ENCODE results near the gene ZSWIM4.
A peak's percentile ranks its signal among the peaks of the same experiment; 100 is the strongest.
"Not testable (repeated sequence)": the region's sequence is repeated elsewhere in the genome, so short reads cannot be mapped to it uniquely, and the experiment has no call there.

Gene ZSWIM4

DNA sequence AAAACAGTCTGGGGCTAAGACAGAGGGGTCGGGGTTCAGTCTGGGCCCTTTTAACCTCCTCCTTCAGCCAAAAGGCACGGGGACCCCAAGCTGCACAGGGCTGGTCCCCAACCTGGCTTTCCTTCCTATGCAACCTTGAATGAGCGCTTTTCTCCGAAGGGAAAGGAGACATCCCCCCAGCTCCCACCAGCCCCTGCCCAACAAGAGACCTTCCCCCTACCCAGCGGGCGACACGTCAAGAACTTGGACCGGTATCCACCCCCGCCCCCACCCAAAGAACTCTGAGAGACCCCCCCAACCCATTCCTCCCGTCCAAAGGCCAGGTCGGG is 46.7 kb downstream of the ZSWIM4 start:
- Histone ChIP-seq H3K36me3 (ENCODE audit: insufficient read depth, low read length) (no peaks in the 10 kb centered on the region), H3K9me3 (ENCODE audit: control insufficient read depth, insufficient read depth, low read length) (no peaks in the 10 kb centered on the region), H3K9ac (ENCODE audit: low read depth, low read length) (peak overlapping the region; percentile 64; the same call in 1 of the 2 replicates), H3K4me1 (ENCODE audit: insufficient read depth, low read length) (peaks cover 27% of the 10 kb centered on the region)

DNA sequence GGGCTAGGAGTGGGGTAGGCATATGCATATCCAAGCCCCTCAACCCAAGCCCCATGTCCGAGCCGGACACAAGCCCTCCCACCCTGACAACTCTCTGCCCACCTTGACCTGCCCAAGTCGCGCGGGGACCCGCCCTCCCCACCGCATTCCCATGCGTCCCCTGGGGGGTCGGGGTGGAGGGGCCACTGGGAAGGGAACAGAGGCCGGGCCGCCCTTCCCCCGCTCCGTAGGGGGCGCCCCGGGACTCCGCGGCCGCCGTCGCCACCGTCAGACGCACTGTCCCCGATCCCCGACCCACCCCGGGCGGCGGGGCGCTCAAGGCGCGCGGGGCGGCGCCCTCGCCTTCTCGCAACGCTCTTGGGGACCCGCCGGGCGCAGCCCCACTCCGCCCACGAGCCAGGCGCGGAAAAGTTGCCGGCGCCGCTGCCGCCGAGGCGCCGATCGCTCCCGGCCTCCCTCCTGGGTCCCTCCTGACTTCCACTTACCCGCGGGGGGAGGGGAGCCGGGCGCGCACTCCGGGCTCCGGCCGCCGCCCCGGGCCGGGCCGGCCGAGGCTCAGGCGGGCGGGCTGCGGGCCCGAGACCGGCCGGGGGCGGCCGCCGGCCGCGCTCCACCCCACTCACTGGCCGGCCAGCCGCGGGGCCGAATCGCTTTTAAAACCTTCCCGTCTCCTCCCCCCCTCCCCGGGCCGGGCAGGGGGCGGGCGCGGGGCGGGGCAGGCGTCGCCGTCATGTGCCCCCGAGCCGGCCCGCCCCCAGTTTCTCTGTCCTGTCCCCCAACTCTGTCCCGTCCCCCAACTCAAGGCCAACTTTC is 47.3 kb downstream of the ZSWIM4 start:
- Histone ChIP-seq H3K36me3 (ENCODE audit: insufficient read depth, low read length) (no peaks in the 10 kb centered on the region), H3K9ac (ENCODE audit: low read depth, low read length) (peak overlapping the region; percentile 64), H3K4me1 (ENCODE audit: insufficient read depth, low read length) (peaks cover 27% of the 10 kb centered on the region), H3K9me3 (ENCODE audit: control insufficient read depth, insufficient read depth, low read length) (no peaks in the 10 kb centered on the region)

DNA sequence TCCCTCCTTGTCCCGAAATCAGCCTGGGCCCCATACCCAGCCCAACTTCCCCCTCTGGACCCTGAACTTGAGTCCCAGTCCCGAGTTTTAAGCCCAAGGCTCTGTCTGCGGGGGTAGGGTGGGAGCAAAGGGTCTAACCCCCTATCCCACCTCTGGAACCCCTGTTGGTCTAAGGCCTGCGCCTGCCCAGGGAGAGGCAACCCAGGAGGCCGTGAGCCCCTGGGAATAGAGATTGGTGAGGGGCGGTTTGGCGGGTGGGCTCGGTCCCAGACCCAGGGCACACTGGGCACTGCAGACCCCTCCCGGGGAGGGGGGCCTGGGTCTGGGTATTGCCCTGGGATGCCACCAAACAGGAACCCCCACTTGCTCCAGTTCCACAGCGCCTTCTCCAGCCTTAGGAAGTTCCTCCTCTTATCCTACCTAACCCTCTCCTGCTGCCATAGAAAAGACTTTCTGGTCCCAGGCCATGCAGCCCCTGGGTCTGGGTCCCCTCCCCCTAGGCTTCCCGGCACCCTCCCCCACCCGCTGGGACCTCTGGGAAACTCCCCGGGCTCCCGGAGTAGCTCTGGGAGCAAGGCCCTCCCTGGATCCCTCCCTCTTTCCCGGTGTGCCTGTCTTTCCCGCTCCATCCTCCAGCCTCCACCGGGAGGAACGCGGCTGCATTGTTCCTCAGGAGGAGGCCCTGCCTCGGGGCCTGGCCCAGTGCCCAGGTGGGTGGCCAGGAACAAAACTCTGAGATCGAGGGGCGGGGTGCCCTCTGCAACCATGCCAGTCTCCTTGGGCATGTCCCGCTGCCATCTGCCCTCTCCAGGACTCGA is 48.1 kb downstream of the ZSWIM4 start:
- H3K9me3 ChIP-seq (ENCODE audit: control insufficient read depth, insufficient read depth, low read length), result no peaks in the 10 kb centered on the region
- peaks cover 27% of the 10 kb centered on the region for H3K4me1 ChIP-seq (ENCODE audit: insufficient read depth, low read length)
- H3K9ac ChIP-seq (ENCODE audit: low read depth, low read length), result peak overlapping the region; percentile 64

DNA sequence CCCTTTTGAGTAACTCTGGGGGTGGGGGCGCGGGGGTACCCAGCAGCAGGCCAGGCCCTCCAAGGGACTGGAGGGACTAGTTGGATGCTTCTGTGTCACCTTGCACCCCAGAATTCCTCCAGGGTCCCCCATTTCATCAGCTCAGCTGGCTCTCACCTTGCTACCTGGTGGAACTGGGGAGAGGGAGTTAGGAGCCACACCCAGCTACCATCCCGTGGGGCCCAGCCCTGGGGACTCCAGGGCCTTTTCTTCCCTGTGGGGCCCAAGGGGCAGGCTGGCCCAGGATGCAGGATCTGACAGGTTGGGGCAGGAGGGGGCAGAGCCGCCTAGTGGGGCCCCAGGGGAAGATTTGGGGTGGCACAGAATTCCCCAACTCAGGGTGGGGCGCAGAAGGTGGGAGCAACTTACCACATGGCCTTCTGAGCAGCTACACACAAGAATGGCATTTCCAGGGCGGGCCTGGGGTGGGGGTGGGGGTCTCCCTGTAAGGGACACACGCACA is 48.9 kb downstream of the ZSWIM4 start:
- Histone ChIP-seq H3K4me1 (ENCODE audit: insufficient read depth, low read length) (peaks cover 25% of the 10 kb centered on the region), H3K36me3 (ENCODE audit: insufficient read depth, low read length) (no peaks in the 10 kb centered on the region), H3K9me3 (ENCODE audit: control insufficient read depth, insufficient read depth, low read length) (no peaks in the 10 kb centered on the region), H3K9ac (ENCODE audit: low read depth, low read length) (peak overlapping the region; percentile 40; the same call in 1 of the 2 replicates)

More for the DNA sequence above, 48.1 kb downstream of the ZSWIM4 start:
- H3K36me3 ChIP-seq (ENCODE audit: insufficient read depth, low read length), result no peaks in the 10 kb centered on the region

DNA sequence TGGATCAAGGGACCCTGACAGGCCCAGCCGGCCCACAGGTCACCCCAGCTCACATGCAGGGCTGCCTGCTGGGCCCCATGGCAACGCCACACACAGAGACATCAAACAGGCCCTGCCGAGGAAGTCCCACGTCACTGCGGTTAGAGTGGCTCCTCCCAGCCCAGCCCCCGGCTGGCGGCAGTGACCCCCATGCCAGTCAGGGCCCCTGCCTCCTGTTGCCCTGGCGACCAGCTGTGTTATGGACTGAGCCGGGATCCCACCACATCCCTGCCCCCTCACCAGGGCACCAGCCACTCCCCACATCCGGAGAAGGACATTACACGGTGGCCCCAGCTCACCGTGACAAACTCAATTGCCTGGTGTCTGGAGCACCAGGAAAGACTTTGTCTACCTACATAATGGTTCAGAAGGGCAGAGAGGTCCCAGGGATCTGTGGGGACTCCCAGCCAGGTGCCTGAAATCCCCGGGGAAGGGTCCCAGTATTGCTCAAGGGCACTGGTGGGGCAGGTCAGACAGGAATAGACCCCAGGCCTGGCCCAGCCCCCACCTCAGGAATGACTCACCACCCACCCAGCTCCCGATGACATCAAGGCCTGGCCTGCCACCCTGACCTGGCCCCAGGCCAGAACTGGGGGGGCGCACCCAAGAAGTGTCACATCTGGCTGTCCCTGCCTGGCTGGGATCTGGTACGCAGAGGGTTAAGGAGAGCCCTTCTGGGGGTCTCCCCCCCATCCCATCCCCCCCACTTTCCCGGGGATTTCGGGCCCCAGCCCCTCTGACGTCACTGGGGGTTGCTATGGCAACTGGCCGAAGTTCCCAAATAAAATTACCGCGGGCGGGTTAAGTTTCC is 51.5 kb downstream of the ZSWIM4 start:
- no peaks in the 10 kb centered on the region for H3K36me3 ChIP-seq (ENCODE audit: insufficient read depth, low read length)
- no peaks in the 10 kb centered on the region for H3K9me3 ChIP-seq (ENCODE audit: control insufficient read depth, insufficient read depth, low read length)
- H3K4me1 ChIP-seq (ENCODE audit: insufficient read depth, low read length), result peaks cover 34% of the 10 kb centered on the region
- H3K9ac ChIP-seq (ENCODE audit: low read depth, low read length), result peak overlapping the region; percentile 66

DNA sequence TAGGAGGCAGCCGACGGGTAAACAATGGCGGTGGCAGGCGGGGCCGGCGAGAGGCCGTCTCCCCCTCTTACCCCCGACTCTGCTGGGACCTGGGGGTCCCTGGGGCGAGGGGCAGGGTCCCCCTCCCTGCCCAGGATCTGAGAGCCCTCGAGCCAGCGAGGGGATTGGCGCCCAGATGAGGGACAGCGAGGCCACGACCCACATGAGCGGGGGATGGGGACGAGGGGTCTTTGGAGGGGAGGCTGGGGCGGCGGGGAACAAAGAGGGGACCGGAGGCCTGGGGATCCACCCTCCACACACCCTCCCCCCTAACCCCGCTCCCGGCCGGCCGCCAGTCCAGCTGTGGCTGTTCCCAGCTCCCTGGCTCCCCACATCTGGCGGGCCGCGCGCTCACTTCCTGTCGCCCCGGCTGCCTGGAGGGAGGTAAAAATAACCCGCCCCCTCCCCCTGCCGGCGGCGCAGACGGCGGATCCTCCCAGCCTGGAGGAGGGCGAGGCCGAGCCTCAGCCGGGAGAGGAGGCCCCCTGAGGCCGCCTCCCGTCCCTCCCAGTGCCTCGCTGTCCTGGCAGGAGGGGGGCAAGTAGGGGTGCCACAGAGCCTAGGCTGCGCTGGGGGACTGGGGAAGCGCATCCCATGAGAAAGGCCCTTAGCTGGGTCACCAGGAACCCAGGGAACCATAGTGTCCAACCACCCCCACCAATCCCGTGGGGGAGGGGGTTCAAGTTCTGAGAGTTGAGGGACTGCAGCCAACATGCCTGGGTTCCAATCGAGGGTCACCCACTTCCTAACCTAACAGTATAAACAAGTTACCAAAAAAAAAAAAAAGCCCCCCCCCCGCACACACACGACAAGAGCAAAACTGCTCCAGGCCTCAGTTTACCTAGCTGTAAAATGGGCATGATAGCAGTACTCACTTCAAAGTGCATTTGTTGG is 52.4 kb downstream of the ZSWIM4 start:
- Histone ChIP-seq H3K9ac (ENCODE audit: low read depth, low read length) (peak overlapping the region; percentile 66), H3K4me1 (ENCODE audit: insufficient read depth, low read length) (peaks cover 34% of the 10 kb centered on the region), H3K9me3 (ENCODE audit: control insufficient read depth, insufficient read depth, low read length) (no peaks in the 10 kb centered on the region), H3K36me3 (ENCODE audit: insufficient read depth, low read length) (no peaks in the 10 kb centered on the region)

DNA sequence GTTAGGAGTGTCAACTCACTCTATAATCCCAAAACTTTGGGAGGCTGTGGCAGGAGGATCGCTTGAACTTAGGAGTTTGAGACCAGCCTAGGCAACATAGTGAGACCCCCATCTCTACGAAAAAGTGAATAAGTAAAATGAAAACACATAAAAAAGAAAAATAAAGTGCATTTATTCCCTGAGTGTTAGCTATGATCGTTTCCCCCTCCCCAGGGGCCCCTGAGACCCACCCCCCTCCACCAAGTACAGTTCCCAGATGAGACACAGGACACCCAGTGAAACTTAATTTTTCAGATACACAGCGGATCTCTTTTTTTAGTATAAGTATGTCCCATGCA is 53.1 kb downstream of the ZSWIM4 start:
- Histone ChIP-seq H3K36me3 (ENCODE audit: insufficient read depth, low read length) (no peaks in the 10 kb centered on the region), H3K4me1 (ENCODE audit: insufficient read depth, low read length) (peaks cover 34% of the 10 kb centered on the region), H3K9ac (ENCODE audit: low read depth, low read length) (no peak overlapping the region), H3K9me3 (ENCODE audit: control insufficient read depth, insufficient read depth, low read length) (no peaks in the 10 kb centered on the region)

DNA sequence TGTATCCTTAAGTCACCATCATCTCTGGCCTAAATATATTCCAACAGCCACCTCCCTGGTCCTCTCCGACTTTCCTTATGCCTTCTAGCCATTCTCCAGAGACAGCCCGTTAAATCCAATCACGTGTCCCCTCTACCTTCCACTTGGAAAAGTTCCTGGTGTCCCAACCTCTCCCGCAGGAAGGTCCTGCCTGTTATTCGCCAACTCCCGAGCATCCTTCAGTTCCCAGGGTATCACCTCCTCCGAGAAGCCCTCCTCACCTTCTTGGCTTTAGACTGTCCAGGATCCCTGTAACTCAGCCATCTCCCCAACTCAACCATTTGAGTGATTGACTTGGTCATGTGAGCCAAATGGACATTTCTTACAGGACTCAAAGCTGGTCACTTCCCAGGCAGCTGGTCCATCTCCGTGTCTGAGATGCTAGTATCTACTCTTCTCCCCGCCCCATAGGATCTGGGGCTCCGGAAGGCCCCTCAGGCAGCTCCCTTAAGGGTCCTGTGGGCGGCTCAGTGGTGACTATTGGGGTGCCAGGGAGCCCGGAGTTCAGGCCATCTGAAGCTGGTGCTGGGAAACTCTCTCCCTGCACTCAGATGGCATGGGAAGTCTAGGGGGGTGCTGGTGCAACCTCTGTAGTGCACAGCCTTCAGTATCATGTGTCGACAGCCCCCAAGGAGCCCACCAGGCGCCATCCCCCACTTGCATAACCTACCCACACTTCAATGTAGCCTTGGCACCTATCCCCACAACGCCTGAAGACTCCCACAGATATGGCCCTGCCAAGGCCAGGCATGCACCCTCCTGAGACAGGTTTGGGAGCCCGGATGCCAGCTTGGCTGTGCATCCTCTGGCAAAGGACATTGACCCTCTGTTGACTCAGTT is 53.8 kb downstream of the ZSWIM4 start:
- Histone ChIP-seq H3K36me3 (ENCODE audit: insufficient read depth, low read length) (no peaks in the 10 kb centered on the region), H3K9ac (ENCODE audit: low read depth, low read length) (no peak overlapping the region), H3K4me1 (ENCODE audit: insufficient read depth, low read length) (peaks cover 29% of the 10 kb centered on the region), H3K9me3 (ENCODE audit: control insufficient read depth, insufficient read depth, low read length) (no peaks in the 10 kb centered on the region)

DNA sequence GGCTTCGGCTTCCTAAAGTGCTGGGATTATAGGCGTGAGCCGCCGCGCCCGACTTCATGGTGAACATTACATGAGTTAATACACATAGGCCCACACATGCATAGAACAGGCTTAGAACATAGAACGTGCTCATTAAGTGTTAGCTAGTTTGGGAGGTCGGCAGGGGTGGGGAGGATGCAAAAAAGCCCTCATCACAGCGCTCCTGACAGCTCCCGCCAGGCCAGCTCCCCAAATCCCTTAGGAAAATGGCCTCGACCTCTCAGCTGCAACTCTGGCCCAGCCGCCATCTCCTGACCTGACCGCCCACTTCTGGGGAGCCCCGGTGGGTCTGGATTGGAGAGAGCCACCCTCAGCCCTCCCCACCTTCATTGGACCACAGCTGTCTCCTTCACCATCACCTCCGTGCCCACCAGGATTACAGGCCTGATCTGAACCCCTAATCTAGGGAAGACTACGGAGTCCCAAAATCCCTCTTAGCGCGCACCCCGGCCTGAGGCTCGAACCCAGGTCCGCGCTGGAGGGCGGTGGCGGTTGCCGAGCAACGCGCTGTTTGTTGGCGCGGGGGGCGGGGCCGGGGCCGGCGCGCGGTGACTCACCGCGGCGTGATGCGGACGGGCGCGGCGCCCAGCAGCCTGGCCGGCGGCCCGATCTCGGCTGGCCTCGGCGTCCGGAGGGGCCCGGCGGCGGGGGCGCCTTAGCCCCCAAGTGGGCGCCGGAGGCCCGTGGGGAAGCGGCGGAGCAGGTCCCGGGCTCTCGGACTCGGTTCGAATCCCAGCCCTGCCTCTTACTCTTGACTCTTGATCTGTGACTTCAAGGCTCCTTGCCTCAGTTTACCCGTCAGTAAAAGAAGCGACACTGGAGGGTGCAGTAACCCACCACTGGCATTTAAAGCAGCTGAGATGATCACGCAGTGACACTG is 55.0 kb downstream of the ZSWIM4 start:
- Histone ChIP-seq H3K4me1 (ENCODE audit: insufficient read depth, low read length) (peaks cover 19% of the 10 kb centered on the region), H3K36me3 (ENCODE audit: insufficient read depth, low read length) (no peaks in the 10 kb centered on the region), H3K9ac (ENCODE audit: low read depth, low read length) (peak overlapping the region; percentile 61), H3K9me3 (ENCODE audit: control insufficient read depth, insufficient read depth, low read length) (no peaks in the 10 kb centered on the region)

DNA sequence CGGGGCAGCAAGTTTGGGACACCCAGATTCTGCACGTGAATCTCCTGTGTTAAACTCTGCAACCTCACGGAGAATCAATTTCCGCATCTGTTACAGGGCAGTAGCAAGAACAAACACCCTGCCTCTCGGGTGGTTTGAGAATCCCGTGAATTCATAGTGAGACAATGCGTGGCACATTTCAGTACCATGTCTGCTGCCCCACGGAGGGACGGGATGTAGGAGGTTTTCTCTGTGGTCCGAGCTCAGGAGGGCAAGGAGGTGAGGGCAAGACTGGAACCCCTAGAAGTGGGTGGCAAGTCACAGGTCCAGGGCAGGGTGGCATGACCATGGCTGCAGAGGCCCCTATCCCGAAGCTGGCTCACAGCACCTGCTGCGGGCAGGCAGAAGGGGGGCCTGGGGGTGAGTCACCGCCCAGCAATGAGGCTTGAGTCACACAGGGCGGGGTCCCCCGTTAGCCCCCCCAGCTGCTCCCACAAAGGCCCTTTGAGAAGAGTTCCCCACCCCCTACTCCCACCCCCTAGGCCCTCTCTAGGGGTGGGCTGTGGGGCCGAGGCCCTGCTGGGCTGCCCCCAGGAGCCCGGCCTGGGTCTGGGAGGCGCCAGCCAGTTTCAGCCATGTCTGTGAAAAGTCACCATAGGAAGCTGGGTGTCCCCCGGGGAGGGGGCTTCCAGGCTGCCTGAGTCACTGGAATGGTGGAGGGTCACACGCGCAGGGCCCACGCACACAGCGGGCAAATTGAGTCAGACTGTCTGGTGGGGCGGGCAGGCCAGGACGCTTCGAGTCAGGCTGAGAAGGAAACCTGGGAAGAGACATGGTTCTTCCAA is 55.9 kb downstream of the ZSWIM4 start:
- no peaks in the 10 kb centered on the region for H3K9me3 ChIP-seq (ENCODE audit: control insufficient read depth, insufficient read depth, low read length)
- H3K4me1 ChIP-seq (ENCODE audit: insufficient read depth, low read length), result peaks cover 16% of the 10 kb centered on the region
- H3K36me3 ChIP-seq (ENCODE audit: insufficient read depth, low read length), result no peaks in the 10 kb centered on the region
- H3K9ac ChIP-seq (ENCODE audit: low read depth, low read length), result peak overlapping the region; percentile 61

DNA sequence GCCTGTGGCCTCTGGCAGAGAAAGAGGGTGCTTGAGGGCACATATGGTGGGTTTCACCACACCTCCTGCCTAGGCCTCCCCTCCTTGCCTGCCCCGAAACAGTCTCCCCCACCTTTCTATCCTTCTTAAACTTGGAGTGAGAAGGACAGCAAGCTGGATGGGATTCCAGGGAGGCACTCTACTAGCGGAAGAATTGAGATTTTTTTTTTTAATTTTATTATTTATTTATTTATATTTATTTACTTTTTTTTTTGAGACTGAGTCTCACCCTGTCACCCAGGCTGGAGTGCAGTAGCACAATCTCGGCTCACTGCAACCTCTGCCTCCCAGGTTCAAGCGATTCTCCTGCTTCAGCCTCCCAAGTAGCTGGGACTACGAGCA is 56.5 kb downstream of the ZSWIM4 start:
- Histone ChIP-seq H3K4me1 (ENCODE audit: insufficient read depth, low read length) (peaks cover 12% of the 10 kb centered on the region), H3K9ac (ENCODE audit: low read depth, low read length) (peak overlapping the region; percentile 35; the same call in 1 of the 2 replicates)
- not testable (repeated sequence) for H3K36me3 ChIP-seq (ENCODE audit: insufficient read depth, low read length); H3K9me3 ChIP-seq (ENCODE audit: control insufficient read depth, insufficient read depth, low read length)
